Stimulated activated CD8-positive, alpha-beta memory T cell treated with anti-CD3 and anti-CD28 coated beads, Interleukin-12 subunit alpha, Interleukin-12 subunit beta, amount 100 ng/mL, for 4 hours (primary cell): ENCODE measurements around the gene PAPPA2.

ENCODE experiments used
- DNase-seq: peaks from one replicate; pipeline ENCODE4 v3.0.0-alpha.2; 2020; ENCODE audit warnings: low read depth

Gene PAPPA2

GRCh38 chr1:176494436-176494835 lies 31.5 kb downstream of the PAPPA2 start:
- DNase-seq, result no peak

- DNase-seq, result no peak
Measured at GRCh38 chr1:176499671-176500070, 36.7 kb downstream of the PAPPA2 start.

DNA sequence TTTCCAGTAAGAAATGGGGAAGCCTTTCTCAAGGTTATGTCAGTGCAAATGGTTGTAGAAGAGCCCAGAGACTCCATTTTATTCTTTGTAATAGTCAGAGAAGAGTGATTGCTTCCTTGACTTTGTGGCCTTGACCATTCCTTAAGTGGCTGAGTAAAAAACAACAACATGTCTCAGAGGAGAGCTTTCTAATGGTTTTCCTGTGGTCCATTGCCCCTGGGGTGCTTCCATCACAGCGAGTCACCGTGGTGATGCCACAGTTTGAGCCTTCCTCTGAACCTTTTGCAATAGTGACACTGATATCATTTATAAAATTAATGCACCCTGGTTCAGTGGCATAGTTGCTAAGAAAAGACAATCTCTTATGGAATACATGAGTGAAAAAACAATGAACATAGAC lies 38.6 kb downstream of the PAPPA2 start:
- no peak for DNase-seq

GRCh38 chr1:176504848-176505553 lies 42.0 kb downstream of the PAPPA2 start:
- DNase-seq, result no peak

DNA sequence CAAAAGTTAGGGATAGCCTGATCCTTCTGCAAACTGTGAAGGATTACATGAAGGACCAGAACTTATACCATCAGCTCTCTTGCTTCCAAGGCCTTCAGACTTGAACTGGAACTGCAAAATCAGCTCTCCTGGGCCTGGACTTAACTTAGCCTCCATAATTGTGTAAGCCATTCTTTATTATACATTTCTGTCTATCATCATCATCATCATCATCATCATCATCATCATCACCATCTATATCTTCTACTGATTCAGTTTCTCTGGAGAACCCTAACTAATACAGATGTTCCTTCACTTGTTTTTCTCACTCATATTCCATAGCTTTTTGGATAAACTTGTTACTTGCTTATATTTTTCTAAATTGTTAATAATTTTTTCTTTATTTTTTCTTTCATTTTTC lies 50.0 kb downstream of the PAPPA2 start:
- DNase-seq, result no peak

GRCh38 chr1:176515310-176515709 lies 52.3 kb downstream of the PAPPA2 start:
- no peak for DNase-seq

- DNase-seq, result no peak
Measured at GRCh38 chr1:176517484-176517883, 54.5 kb downstream of the PAPPA2 start.

DNA sequence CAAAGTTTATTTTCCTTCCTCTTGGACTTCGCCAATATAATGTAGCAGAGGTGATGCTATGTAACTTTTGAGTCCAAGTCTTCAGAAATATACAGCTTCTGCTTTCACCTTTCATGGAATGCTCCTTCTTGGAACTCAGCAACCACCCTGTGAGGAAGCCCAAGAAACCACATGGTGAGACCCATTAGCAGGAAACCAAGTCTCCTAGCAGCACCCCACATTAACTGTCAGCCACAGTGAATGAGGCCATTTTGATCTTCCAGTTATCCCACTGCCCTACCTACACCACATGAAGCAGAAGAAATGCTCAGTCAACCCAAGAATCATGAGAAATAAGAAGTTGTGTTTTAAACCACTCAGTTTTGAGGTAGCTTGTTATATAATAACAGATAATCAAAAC lies 58.2 kb downstream of the PAPPA2 start:
- DNase-seq, result no peak

- no peak for DNase-seq
Measured at GRCh38 chr1:176522310-176522845, 59.4 kb downstream of the PAPPA2 start.

GRCh38 chr1:176529395-176530090 lies 66.6 kb downstream of the PAPPA2 start:
- DNase-seq, result no peak

- no peak for DNase-seq
Measured at GRCh38 chr1:176531036-176531435, 68.1 kb downstream of the PAPPA2 start.

DNA sequence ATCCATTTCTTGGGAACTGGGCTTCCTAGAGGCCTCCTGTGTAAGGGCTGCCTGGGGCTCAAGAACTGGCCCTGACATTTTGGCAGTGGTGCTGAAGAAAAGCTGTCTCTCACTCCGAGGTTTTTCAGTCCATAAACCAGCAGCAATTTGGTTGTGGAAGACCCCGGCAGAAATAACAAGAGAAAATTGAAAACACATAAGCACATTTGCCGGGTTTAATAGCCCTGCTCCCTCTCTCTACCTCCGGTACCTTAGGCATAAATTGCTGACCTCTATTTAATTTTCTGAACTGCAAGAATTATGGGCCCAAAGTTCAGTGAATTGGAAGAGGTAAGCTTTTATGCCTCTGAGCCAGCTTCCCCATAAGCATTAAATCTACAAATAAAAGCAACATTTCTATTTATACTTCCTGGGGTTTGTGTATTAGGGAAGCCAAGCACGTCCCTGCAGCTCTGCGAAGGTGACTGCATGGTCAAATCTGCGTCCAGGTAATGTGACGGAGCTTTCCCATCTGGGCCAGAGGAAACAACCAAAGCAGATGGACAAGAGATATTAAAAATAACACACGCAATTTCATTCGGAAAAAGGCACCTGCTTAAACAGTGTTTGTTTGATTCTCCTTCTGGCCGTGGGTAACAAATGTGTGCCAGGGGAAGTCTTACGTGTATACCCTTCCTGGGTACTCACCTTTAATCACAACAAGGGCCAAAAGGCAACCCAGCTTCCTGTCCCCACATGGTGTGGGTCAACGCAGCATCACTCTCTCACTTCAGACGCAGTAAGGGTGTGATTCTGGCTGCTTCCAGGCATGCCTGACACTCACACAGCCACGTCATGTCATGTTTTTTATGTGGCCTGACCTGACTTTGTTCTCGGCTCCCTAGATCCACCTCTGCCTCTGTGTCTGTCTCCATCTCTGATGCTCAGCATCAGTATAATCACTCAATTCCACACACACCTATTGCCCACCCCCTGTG lies 69.2 kb downstream of the PAPPA2 start:
- no peak for DNase-seq

DNA sequence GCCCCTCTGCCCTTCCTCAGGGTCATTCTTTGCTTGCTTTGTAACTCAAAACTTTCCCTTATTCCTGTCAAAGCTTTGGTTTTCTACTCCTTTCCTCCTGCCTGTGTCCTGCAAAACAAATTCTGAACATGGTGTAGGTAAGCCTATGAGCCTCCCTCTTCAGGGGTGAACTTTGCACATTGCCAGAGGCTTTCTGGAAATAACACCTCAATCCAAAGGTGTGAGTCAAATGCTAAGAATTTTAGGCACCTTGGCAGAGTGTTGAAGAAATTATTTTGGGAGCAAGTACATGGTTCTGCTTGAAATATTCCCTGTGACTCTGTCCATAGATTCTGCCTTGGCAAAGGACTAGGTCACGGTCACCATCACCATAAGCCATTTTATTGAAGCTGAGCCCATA lies 70.0 kb downstream of the PAPPA2 start:
- DNase-seq, result no peak

- no peak for DNase-seq
Measured at GRCh38 chr1:176536588-176536987, 73.6 kb downstream of the PAPPA2 start.

- no peak for DNase-seq
Measured at GRCh38 chr1:176539018-176539417, 76.0 kb downstream of the PAPPA2 start.

DNA sequence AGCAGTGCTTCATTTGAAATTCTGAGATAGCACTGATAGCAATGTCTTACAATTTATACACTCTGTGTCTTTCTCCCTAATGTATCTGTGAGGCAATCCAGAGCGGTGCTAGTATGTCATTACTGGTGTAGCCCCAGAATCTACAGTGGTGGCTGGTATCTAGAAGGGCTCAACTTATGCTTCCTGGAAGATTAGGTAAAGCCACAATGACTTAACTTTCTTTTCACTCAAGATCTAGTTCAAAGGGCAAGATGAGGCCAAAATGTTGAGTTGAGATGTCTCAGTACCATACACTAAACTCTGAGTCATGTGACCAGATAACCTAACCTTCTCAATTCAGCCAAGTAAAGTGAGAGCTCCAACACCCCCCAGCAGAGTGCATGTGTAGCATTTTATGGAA lies 77.5 kb downstream of the PAPPA2 start:
- DNase-seq, result no peak

GRCh38 chr1:176541663-176542062 lies 78.7 kb downstream of the PAPPA2 start:
- DNase-seq, result no peak

- no peak for DNase-seq
Measured at GRCh38 chr1:176542352-176542751, 79.4 kb downstream of the PAPPA2 start.

- DNase-seq, result no peak
Measured at GRCh38 chr1:176543360-176544129, 80.6 kb downstream of the PAPPA2 start.

GRCh38 chr1:176545034-176545639 lies 82.2 kb downstream of the PAPPA2 start:
- DNase-seq, result no peak

GRCh38 chr1:176546825-176547224 lies 83.8 kb downstream of the PAPPA2 start:
- DNase-seq, result no peak
